NCI-H1092 (cell line): ENCODE measurements around the gene G0S2.
A peak's percentile ranks its signal among the peaks of the same experiment; 100 is the strongest.

Experiments used
- DNase-seq: peaks from one replicate; lab custom pipeline; 2025; lab: John Stamatoyannopoulos, UW

G0S2 gene

DNA sequence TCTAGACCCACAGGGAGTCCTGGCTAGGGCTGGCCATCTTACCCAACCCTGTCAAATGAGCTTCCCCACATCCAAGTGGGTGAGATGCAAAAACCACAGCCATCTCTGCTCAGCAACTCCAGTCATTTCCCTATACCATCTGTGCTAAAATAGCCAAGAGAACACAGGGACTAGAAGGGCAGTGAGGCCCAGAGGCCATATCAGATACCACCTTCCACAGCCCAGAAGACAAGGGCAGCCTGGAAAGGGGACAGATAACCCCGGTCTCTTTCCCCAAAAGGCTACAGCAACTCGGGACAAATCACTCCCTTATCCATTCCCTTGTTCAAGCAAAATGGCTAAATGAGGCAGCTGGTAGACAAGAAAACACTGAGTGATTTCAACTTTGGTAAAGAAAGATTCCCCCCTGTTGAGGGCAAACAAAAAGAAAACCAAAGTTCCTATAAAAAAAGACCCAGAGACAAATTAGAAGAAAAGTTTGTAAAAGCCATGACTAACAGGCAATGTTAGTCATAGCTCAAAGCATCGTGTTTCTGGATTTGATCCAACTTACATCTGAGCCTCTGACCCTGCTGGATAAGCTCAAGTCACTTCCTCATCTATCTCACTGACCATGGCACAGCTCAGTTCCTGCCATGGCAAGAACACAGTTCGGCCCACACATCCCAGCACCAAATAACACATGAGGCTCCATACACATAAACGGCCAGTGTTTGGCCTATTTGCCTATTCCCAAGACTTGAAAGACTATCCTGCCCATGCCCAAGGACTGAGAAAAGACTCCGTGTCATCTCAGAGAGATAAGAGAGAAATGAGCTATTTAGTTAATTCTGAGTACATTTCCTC, 26.1 kb upstream of the G0S2 start:
- DNase-seq, result no peak

DNA sequence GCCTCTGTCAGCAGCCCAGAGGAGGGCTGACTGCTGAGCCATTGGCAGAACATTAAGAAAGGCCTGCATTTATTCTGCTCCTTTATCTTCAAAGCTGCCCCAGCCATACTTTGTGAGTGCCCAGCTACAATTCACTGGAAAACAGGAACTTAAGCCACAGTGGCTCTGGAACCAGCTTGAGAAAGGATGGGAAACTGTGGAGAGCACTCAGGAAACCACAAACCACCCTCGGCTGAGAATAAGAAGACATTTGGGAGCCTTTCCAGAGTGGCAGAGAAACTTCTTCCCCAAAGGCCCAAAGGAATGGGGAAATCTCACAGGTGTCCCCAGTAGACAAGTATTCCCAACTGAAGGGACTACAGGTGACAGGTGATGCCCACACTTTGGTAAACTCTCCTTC, 24.8 kb upstream of the G0S2 start:
- no peak for DNase-seq

DNA sequence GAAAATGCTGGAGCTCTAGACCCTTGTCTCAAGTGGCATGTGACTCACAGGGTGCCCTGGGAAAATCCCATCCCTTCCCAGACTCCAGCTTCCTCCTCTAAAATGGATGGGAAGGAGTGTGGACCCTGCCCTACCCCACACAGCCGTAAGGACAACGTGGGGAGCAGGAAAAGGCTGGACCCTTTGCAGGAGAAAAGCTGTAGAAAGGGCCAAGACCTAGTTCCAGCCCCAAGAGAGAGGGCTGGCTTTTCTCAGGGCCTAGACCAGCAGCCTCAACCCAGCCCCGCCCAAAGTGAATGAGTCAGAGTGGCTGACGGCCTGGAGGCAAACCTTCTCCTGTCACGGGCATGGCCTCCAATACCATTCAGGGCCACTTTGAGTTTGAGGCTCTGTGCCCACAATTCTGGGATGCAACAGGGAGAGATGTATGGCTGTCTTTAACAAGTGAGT, 24.0 kb upstream of the G0S2 start:
- DNase-seq, result no peak

DNA sequence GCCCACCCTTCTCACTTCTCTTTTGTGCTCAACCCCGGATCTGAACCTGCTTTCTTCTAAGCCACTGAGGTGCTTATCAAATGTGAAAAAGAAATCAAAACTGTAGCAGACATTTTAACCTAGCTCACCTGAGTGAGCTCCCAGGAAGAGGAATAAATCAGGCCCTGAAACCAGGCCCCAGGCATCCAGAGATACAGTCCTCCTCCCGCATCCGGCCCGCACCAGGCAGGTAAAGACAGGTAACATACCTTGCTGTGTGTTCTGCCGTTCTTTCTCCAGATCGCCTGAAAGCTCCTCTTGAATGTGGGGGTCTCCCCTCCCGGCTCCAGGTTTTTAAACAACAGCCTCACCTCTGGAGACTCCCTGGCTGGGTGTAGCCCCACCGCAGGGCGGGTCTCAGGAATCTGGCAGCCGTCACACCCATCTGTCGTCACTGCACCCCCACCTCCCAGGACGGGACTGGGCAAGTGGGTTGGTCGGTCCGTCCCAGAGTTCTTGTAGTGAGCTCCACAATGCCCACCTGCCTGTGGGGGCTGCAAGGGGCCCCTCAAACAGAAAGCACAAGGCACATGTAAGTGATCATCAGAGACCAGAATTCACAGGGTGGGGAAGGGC, 23.0 kb upstream of the G0S2 start, which contains the start of gene LAMB3:
Gene LAMB3, minus strand, starts transcription at position 305 of the 615 bp plus-strand sequence. CDS start 1,481 bp downstream, outside the sequence.
- no peak for DNase-seq

DNA sequence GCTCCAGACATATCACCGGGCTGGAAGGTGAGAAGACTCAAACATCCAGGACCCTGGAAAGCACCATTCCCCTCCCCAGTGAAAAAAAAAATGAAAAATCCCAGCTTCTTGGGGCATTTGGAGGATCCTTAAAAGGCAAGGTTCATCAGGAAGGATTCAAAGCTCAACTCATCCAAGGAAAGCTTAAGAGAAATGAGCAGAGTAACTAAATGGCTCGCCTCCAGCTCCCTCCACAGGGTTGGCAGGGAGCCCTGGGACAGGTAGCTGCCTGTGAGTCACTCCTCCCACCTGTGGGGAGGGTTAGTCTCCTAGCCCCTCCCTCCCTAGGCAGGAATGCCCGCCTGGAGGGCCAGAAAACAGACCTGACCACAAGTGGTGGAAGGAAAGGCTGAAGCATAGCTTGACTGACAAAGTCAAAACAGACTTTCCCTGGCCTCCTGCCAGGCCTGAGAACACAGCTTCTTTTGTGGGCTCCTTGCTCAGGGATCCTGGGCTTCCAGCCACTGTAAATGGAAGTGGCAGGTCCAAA, 22.3 kb upstream of the G0S2 start:
- no peak for DNase-seq

DNA sequence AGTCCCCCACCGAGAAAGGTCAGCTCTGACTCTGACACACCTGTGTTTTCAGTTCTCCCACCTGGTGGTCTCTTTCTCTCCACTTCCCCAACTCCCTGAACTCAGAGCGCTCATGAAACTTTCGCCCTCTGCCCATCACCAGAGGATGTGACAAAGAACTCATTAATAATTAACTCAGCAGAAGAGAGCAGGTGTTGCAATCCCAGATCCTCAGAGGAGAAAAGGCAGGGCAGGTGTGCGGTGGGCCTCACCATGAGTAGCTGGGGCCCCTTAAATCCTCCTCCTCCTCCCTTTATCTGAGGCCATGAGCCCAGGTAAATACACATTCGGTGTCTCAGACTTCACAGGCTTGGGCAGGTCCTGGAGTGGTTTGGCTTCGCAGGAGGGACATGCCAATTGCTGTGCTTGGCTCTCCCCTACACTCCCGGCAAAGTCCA, 21.3 kb upstream of the G0S2 start:
- no peak for DNase-seq

DNA sequence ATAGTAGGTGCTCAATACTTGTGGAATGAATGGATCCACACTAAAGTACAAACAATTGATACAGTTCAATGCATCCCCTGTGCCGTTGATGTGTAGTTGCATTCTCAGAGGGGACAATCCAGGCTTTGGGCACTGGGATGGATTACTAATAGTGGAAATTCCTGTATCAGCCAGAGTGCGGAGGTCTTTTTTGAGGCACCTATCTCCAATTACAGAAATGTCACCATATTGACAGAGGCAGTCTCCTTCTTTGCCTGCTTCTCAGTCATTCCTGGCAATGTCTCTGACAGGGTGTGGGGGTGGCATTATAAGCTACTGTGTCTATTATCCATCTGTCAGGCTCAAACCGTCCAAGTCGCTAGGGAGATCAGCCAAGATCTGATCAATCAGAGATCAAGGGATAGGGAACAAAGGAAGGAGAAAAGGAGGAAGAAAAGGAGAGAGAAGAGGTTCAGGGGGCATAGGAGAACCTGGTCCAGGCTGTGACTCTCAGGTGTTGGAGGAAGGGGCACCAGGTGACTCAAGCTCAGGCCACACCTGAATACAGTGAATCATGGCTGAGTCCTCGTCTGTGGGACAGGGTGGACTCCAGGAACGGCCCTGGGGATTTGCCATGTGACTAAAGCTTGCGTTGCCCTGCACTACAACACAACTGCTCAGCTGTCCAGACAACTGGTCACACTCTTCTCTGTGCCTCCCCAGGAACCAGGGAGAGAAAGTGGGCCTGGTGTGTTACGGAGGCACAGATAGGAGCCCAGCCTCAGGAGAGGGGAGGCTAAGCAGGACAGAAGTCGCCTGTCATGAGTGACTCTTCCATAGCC, 19.6 kb upstream of the G0S2 start:
- no peak for DNase-seq

DNA sequence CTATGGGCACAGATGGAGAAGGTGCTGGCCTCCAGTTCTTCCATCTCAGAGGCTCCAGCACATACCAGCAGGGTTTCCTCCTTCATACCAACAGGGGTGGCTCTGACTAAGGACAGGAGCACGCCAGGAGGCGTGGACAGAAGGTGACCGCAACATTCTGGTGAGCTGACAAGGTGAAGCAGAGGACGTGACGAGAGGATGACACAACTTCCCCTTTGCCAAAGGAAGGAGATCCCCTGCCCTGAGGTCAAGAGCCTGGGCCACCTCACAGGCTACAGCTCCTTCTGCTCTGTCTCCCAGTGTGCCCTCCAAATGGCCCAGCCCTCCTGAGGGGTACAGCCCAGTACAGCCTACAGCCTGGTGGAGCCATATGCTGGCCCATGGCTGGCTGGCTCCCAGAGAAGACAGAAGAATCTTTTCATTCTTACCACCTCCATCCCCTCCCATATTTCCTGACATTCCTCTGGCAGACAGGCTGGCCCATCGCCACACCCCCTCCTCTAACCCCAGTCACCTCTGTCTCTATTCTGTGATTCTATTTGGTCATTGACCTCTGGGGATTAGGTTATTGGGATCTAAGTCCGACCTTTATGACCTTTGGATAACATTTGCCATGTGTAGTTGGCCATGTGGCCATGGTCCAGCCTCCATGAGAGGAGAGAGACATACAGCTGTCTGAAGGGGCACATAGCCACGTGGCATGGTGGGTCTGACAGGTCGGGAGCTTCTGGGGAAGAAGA, 17.9 kb upstream of the G0S2 start:
- no peak for DNase-seq

DNA sequence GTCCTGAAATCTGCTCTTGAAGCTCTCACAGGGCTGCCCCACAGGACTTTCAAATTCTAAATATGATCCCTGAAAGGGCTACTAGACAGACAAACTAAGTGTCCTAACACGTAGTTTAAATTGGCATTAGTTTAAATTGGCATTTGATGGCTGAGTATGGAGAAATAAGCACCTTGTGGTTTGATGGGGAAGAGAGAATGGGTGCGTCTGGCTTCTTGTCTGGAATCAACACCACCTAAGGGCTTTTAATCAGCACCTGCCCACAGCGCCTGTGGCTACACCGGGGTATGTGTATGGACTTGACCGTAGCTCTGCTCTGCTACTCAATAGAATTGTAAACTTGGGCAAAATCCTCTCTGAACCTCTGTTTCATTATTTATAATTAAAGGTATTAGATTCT, 17.3 kb upstream of the G0S2 start:
- DNase-seq, result no peak

DNA sequence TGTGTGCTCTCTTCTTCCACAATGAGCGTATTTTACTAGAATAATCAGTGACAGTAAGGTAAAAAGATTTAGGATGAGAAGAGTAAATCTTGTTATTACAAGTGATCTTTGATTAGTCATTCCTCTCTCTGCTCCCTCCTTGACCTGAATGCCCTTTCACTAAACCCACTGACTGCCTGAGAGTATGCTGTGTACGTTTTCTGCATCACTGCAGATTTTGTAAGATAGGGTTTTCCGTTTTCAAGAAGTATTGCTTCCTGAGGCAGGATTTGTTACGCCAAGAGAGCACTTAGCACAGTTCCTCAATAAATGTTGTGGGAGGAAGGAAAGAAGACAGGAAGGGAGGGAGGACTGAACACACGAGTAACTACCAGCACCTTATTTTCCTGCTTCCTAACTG, 15.3 kb upstream of the G0S2 start:
- DNase-seq, result no peak

DNA sequence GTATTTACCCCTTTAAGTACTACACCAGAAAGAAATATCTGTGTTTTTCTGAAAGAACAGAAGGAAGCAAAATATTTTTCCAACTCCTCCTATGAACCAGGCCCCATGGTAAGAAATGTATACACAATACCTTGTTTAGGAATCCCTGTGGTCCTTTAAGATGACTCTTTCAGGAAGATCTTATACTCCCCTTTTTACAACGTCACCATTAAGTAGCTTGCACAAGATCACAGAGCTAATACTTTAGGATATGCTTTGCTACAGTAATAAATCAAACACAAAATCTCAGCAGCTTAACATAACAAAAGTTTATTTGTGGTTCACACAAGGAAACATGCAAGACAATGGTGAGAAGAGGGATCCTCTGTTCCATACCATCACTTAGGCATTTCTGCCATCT, 14.1 kb upstream of the G0S2 start:
- no peak for DNase-seq

DNA sequence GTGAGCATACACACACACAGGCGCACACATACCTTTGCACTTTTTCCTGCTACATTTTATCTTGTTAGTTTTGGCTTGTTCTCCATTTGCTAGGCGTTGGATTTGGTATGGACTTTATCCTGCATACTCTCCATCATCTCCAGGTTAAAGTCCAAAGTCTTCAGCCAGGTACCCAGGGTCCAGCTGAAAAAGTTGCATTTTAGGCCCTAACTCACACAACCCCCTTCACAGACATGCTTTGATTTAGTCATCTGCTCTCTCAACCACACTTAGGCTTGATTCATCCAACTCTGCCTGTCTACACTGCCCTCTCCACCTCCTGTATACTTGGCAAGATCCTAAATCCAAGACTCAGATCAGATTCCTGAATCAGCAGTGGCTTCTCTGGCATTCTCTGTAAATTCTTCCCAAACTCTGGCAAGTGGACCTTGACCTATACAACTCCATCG, 12.3 kb upstream of the G0S2 start:
- no peak for DNase-seq

DNA sequence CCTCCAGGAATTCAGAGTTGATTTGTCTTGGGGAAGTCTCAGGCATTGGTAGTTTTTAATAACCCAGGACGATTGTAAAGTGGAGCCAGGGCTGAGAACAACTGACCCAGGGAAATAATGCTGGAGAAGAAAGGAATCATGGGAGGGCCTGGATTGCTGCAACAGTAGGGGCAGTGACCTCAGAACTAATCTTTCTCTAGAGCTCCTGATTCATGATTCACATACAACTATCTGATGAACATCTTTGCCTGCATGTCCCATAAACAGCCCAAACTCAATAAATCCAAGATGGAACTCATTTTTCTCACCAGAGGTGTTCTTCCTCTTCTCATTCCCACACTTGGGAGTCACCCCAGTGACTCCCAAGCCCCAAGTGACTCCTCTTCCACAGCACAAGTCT, 8.1 kb upstream of the G0S2 start:
- no peak for DNase-seq

DNA sequence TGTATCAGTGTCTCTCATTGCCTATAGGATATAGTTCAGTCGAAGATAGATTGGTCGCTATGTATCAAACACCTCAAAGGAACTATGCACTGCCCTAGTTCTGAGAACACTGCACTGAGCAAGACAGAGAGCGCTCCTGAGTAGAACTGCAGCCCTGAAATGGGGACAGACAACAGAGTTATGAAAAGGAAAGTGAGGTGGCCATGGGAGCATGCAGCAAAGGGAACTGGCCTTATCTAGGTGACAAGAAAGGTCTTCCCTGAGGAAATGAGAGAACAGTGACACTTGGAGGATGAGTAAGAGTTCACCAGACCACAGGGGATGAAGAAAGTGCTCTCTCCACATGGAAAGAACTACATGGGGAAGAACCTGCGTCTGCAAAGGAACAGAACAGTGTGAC, 7.5 kb upstream of the G0S2 start:
- no peak for DNase-seq

DNA sequence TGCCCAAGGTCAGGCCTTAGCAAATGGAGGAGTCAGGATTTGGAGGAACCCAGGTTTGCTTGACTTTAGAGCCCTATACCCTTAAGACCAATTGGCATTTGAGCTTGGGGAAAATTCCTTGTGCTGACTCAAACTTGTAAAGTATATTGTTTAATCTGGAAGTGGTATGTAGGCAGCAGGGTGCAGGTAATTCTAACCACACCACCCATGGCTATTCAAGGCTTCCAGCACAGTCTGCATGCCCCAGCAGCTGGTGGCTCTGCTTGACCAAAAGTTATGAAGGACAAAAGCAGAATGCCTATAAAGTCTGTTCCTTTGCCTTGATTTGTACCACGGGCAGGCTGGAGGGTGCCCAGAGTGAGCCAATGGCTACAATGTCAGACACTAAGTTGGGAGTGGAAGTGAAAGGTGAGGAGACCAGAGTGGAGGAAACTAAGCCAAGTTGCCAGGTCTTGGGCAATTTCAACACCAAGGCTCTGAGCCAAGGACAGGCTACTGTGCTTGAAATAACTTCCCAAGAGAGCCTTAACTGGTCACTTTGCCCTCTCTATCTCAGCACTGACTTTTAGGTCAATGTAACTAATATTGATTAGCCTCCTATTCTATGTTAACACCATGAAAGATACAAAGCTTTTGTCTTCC, 4.7 kb upstream of the G0S2 start:
- no peak for DNase-seq

DNA sequence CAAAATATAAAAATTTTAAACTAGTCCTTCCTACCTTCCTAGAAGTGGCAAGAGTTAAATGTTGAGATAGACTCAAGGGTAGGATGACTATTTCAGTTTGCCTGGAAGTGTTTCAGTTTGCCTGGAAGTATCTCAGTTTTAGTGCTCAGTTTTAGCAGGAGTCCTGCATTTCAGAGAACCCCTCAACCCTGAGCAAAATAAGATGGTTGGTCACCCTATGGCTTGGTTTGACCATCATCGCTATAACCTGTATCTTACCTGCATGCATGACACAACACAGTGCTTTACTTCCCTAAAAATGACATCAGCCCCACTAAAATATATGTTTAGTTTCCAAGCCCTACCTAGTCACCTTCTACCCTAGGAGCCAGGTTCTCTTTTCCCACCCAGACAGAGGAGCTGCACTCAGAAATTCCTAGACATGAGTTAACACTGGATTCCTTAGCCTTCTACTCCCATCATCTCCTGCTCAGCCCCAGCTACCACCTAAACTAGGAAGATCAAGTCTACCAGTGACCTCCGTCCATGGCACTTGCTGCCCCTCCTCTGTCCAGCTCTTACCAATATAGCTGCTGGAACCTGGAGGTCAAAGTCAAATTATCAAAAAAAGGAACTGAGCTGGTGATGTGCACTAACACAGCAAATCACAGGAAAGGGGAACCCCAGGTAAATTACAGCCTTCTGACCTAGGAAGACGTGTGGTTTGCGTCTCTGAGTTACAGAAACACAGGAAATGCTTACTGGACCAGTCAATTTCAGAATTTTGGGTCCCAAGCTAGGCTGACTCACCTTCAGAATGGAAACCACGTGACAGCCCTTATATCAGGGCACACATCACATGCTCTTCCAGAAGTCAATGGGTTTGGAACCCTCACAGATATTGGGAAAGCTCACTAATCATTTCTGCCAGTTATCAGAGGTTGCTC, 2.2 kb upstream of the G0S2 start:
- no peak for DNase-seq

DNA sequence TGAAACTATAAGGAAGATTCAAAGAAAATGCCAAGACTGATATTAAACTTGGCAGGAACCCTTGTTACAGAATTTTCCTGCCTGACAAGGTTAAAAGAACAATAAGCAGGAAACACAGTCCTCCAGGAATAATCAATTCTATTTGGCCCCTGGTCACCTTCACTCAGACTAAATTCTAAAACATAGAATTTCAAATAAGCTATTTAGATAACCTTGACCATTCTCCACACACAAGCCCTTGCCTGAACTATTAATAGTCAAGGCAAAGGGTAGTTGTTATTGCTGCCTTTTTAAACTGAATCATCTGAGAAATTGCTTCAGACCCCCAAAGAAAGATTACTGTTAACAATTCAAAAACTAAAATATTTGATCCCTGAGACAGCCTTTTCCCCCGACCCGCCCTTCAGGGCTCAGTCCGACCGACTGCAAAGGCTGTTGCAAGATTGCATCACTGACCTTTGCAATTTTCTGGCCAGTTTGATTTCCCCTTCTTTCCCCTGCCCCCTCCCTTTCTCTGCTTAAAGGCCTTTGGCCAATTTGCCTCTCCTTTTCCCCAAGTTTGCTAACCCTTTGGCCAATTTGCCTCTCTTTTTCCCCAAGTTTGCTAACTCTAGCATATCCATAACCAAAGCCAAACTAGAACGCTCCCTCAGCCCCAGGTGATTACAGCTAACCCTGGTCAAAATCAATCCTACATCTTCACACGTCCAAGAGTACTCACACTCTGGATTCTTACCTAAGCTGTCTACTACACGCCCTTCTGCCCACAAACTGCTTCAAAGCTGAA, 1.4 kb upstream of the G0S2 start:
- DNase-seq, result no peak

DNA sequence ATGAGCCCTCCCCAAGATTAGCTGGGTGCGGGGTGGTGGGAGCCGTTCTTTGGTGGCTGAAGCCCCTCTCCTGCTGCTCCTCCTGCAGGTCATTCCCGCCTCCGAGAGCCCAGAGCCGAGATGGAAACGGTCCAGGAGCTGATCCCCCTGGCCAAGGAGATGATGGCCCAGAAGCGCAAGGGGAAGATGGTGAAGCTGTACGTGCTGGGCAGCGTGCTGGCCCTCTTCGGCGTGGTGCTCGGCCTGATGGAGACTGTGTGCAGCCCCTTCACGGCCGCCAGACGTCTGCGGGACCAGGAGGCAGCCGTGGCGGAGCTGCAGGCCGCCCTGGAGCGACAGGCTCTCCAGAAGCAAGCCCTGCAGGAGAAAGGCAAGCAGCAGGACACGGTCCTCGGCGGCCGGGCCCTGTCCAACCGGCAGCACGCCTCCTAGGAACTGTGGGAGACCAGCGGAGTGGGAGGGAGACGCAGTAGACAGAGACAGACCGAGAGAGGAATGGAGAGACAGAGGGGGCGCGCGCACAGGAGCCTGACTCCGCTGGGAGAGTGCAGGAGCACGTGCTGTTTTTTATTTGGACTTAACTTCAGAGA, 448 bp downstream of the G0S2 start:
- DNase-seq, result peak; percentile 55
